ENCODE measurements around the gene C16orf78. TPM values are rescaled to one million over a fixed set of nuclear protein-coding genes. Genes with fewer than 3 reads are reported as not detected.
"Not testable (repeated sequence)": the region's sequence is repeated elsewhere in the genome, so short reads cannot be mapped to it uniquely, and the experiment has no call there.

C16orf78 gene
- polyA plus RNA-seq, 4 donors, result not detected

- DNase-seq (ENCODE audit: low read depth in 4 of 4, low spot score in 3 of 4), result no peak
These were observed 25.0 kb upstream of the C16orf78 start for GRCh38 chr16:49348408-49349176.

GRCh38 chr16:49349446-49350168 lies 24.0 kb upstream of the C16orf78 start:
- DNase-seq (ENCODE audit: low read depth in 4 of 4, low spot score in 3 of 4), result no peak

GRCh38 chr16:49350265-49351095 lies 23.1 kb upstream of the C16orf78 start:
- peak; percentile 8 to 25 (median 14) for DNase-seq (ENCODE audit: low read depth in 4 of 4, low spot score in 3 of 4)

GRCh38 chr16:49351096-49351487 lies 22.5 kb upstream of the C16orf78 start:
- no peak for DNase-seq (ENCODE audit: low read depth in 4 of 4, low spot score in 3 of 4)

GRCh38 chr16:49352892-49353291 lies 20.7 kb upstream of the C16orf78 start:
- DNase-seq (ENCODE audit: low read depth in 4 of 4, low spot score in 3 of 4), result no peak

- no peak for DNase-seq (ENCODE audit: low read depth in 4 of 4, low spot score in 3 of 4)
These were observed 19.9 kb upstream of the C16orf78 start for GRCh38 chr16:49353680-49354079.

GRCh38 chr16:49354101-49354500 lies 19.5 kb upstream of the C16orf78 start:
- no peak for DNase-seq (ENCODE audit: low read depth in 4 of 4, low spot score in 3 of 4)

GRCh38 chr16:49354991-49355390 lies 18.6 kb upstream of the C16orf78 start:
- no peak for DNase-seq (ENCODE audit: low read depth in 4 of 4, low spot score in 3 of 4)

- DNase-seq (ENCODE audit: low read depth in 4 of 4, low spot score in 3 of 4), result no peak
These were observed 17.5 kb upstream of the C16orf78 start for GRCh38 chr16:49355933-49356665.

GRCh38 chr16:49356728-49357488 lies 16.7 kb upstream of the C16orf78 start:
- no peak for DNase-seq (ENCODE audit: low read depth in 4 of 4, low spot score in 3 of 4)

- DNase-seq (ENCODE audit: low read depth in 4 of 4, low spot score in 3 of 4), result no peak
These were observed 14.0 kb upstream of the C16orf78 start for GRCh38 chr16:49359591-49359990.

- not testable (repeated sequence) for DNase-seq (ENCODE audit: low read depth in 4 of 4, low spot score in 3 of 4)
These were observed 11.9 kb upstream of the C16orf78 start for GRCh38 chr16:49361731-49362130.

- no peak for DNase-seq (ENCODE audit: low read depth in 4 of 4, low spot score in 3 of 4)
These were observed 11.4 kb upstream of the C16orf78 start for GRCh38 chr16:49362230-49362629.

- DNase-seq (ENCODE audit: low read depth in 4 of 4, low spot score in 3 of 4), result no peak
These were observed 7.7 kb upstream of the C16orf78 start for GRCh38 chr16:49365711-49366509.

GRCh38 chr16:49366669-49367068 lies 6.9 kb upstream of the C16orf78 start:
- no peak for DNase-seq (ENCODE audit: low read depth in 4 of 4, low spot score in 3 of 4)

GRCh38 chr16:49369651-49370611 lies 3.7 kb upstream of the C16orf78 start:
- DNase-seq (ENCODE audit: low read depth in 4 of 4, low spot score in 3 of 4), result no peak

GRCh38 chr16:49376206-49376605 lies 2.6 kb downstream of the C16orf78 start:
- no peak for DNase-seq (ENCODE audit: low read depth in 4 of 4, low spot score in 3 of 4)
